CD4-positive, alpha-beta memory T cell (primary cell): ENCODE data around the gene IL19. TPM values are rescaled to one million over a fixed set of nuclear protein-coding genes. Genes with fewer than 3 reads are reported as not detected.

Source experiments
- CTCF ChIA-PET: fragments of 350-600 bp; sonication (Branson Sonifier 250); formaldehyde crosslinking; loops from one replicate; lab custom pipeline; 2021; ENCODE audit warnings: inconsistent platforms; ENCODE audit not compliant: partially characterized antibody; lab: Charles Lee
- POLR2A ChIA-PET: fragments of 350-600 bp; sonication (Branson Sonifier 250); formaldehyde crosslinking; loops from one replicate; lab custom pipeline; 2021; ENCODE audit not compliant: partially characterized antibody; lab: Charles Lee
- DNase-seq, 5 donors: peaks; one replicate each; pipeline versions ENCODE4 v3.0.0 to v3.0.0-alpha.2; 2020 to 2022; ENCODE audit warnings: mixed read lengths in 1 of 5
- H3K27ac ChIP-seq: one replicate; pipeline ENCODE4 v1.7.0; 2013; ENCODE audit warnings: low read depth, low read length
- H3K27me3 ChIP-seq: 2 replicates; pipeline ENCODE4 v1.7.0; 2013; ENCODE audit warnings: mild to moderate bottlenecking, low read length, moderate library complexity; ENCODE audit not compliant: insufficient read depth
- H3K36me3 ChIP-seq: 2 replicates; pipeline ENCODE4 v1.7.0; 2013; ENCODE audit warnings: mild to moderate bottlenecking, low read length, moderate library complexity; ENCODE audit not compliant: insufficient read depth
- H3K4me1 ChIP-seq: 2 replicates; pipeline ENCODE4 v1.7.0; 2013; ENCODE audit warnings: mild to moderate bottlenecking, low read length, moderate library complexity; ENCODE audit not compliant: insufficient read depth
- H3K4me3 ChIP-seq, 2 donors: one replicate each; pipeline ENCODE4 v1.7.0; 2013; ENCODE audit warnings: low read length in 2 of 2, mild to moderate bottlenecking in 1 of 2
- H3K9me3 ChIP-seq, 2 donors: one replicate each; pipeline ENCODE4 v1.7.0; 2013; ENCODE audit warnings: low read length in 2 of 2, control low read depth in 1 of 2; ENCODE audit not compliant: control insufficient read depth in 1 of 2
- H3K27ac Mint-ChIP-seq, 7 donors: one replicate each; pipeline ENCODE4 v1.8.0; 2020 to 2021; ENCODE audit warnings: mixed read lengths in 7 of 7, mild to moderate bottlenecking in 6 of 7, inconsistent platforms in 3 of 7, moderate library complexity in 3 of 7
- H3K27me3 Mint-ChIP-seq, 2 donors: one replicate each; pipeline ENCODE4 v1.8.0; 2020 to 2021; ENCODE audit warnings: mixed read lengths in 2 of 2
- H3K36me3 Mint-ChIP-seq, 2 donors: one replicate each; pipeline ENCODE4 v1.8.0; 2020 to 2021; ENCODE audit warnings: mixed read lengths in 2 of 2, inconsistent platforms in 1 of 2, mild to moderate bottlenecking in 1 of 2
- H3K4me1 Mint-ChIP-seq, 4 donors: one replicate each; pipeline ENCODE4 v1.8.0; 2020 to 2021; ENCODE audit warnings: mixed read lengths in 4 of 4, mild to moderate bottlenecking in 1 of 4
- H3K4me3 Mint-ChIP-seq, 8 donors: one replicate each; pipeline ENCODE4 v1.8.0; 2020 to 2021; ENCODE audit warnings: mixed read lengths in 8 of 8, mild to moderate bottlenecking in 7 of 8, moderate library complexity in 6 of 8, inconsistent platforms in 3 of 8
- H3K9me3 Mint-ChIP-seq, 8 donors: one replicate each; pipeline ENCODE4 v1.8.0; 2020 to 2021; ENCODE audit warnings: mixed read lengths in 8 of 8, mild to moderate bottlenecking in 5 of 8, inconsistent platforms in 3 of 8, moderate library complexity in 1 of 8
- intact Hi-C: fragments of 100-400 bp; cut with micrococcal nuclease; formaldehyde crosslinking; loops from one replicate; pipeline ENCODE4 v1.15.1; 2023
- polyA plus RNA-seq, 2 donors: library from polyadenylated mRNA; unstranded; fragments of 300-500 nt; fragmentation: Illumina TruSeq; gene quantifications; one replicate each; pipeline ENCODE4 v1.2.3, GENCODE V29; 2021
- total RNA-seq, 2 experiments: library from RNA; stranded (reverse); gene quantifications; one replicate each; pipeline ENCODE4 v1.2.3, GENCODE V29; 2021

The IL19 gene
- total and polyA plus RNA-seq, 4 experiments from 2014 or later = not detected

- no peaks in the 10 kb centered on the region for H3K27me3 Mint-ChIP-seq
- H3K4me1 Mint-ChIP-seq = peaks cover 34 to 43% (median 38%) of the 10 kb centered on the region in 4 donors
- ChIA-PET CTCF (interaction anchor here (0.9 to 9.1 kb wide), 10 partner anchors 10 to 273 kb away, joined by 3 to 351 read pairs (median 8); partner anchors contain the start of genes IL10 and IL19), POLR2A (interaction anchor here (6.9 kb wide), 1 partner anchor 73 kb away, joined by 158 read pairs; no protein-coding TSS in a partner anchor)
- H3K36me3 ChIP-seq = peaks cover 37% of the 10 kb centered on the region
- H3K36me3 Mint-ChIP-seq = peaks cover 34 to 58% of the 10 kb centered on the region in 2 donors
- no peaks in the 10 kb centered on the region for H3K9me3 Mint-ChIP-seq
- no peak overlapping the region for H3K27ac ChIP-seq
- H3K9me3 ChIP-seq = no peaks in the 10 kb centered on the region
- H3K27ac Mint-ChIP-seq = peak overlapping the region in 5 of 7 donors; percentile 11 to 94 (median 80)
- intact Hi-C loops = no loop called here
- H3K4me3 Mint-ChIP-seq = no peak overlapping the region
- peaks cover 40% of the 10 kb centered on the region for H3K4me1 ChIP-seq
- no peak for DNase-seq
- H3K4me3 ChIP-seq = no peak overlapping the region
- H3K27me3 ChIP-seq = no peaks in the 10 kb centered on the region
Measured at GRCh38 chr1:206732992-206733391, 37.6 kb upstream of the IL19 start.

- H3K27me3 Mint-ChIP-seq = no peaks in the 10 kb centered on the region
- no peaks in the 10 kb centered on the region for H3K27me3 ChIP-seq
- intact Hi-C loops = loop anchor here (1.0 to 2.0 kb wide), 5 partner anchors 74 to 248 kb away; partner anchors contain the start of gene IL20
- H3K4me3 ChIP-seq = no peak overlapping the region
- ChIA-PET CTCF (interaction anchor here (0.7 to 9.1 kb wide), 65 partner anchors 9 to 271 kb away, joined by 3 to 351 read pairs (median 6); partner anchors contain the start of genes FCMR, IL10, IL19 and IL20), POLR2A (interaction anchor here (0.6 to 6.9 kb wide), 22 partner anchors 8 to 271 kb away, joined by 3 to 158 read pairs (median 6); partner anchors contain the start of genes FCMR, IL10 and IL19)
- peaks cover 28 to 50% of the 10 kb centered on the region in 2 donors for H3K36me3 Mint-ChIP-seq
- H3K27ac ChIP-seq = peak overlapping the region; percentile 53
- peaks cover 56% of the 10 kb centered on the region for H3K4me1 ChIP-seq
- peak overlapping the region; percentile 92 to 97 (median 94) for H3K27ac Mint-ChIP-seq
- no peaks in the 10 kb centered on the region for H3K9me3 ChIP-seq
- H3K4me3 Mint-ChIP-seq = peak overlapping the region in 3 of 8 donors; percentile 23 to 76 (median 54)
- peaks cover 26% of the 10 kb centered on the region for H3K36me3 ChIP-seq
- peak; percentile 64 to 82 (median 71) for DNase-seq
- H3K4me1 Mint-ChIP-seq = peaks cover 47 to 56% (median 52%) of the 10 kb centered on the region in 4 donors
- H3K9me3 Mint-ChIP-seq = no peaks in the 10 kb centered on the region
Measured at GRCh38 chr1:206734499-206735142, 36.0 kb upstream of the IL19 start.

- Histone ChIP-seq H3K36me3 (peaks cover 16% of the 10 kb centered on the region), H3K27ac (peak overlapping the region; percentile 53), H3K9me3 (no peaks in the 10 kb centered on the region), H3K4me3 (no peak overlapping the region), H3K27me3 (no peaks in the 10 kb centered on the region), H3K4me1 (peaks cover 66% of the 10 kb centered on the region)
- no peaks in the 10 kb centered on the region for H3K9me3 Mint-ChIP-seq
- intact Hi-C loops = loop anchor here (2.0 kb wide), 1 partner anchor 129 kb away; the partner anchor contains the start of gene IL20
- peaks cover 51 to 63% (median 58%) of the 10 kb centered on the region in 4 donors for H3K4me1 Mint-ChIP-seq
- peak overlapping the region in 2 of 8 donors; percentile 54 to 76 for H3K4me3 Mint-ChIP-seq
- POLR2A ChIA-PET = interaction anchor here (0.6 to 6.9 kb wide), 20 partner anchors 8 to 586 kb away, joined by 3 to 158 read pairs (median 7); partner anchors contain the start of genes CD55, DYRK3, FCMR and IL10
- no peak for DNase-seq
- CTCF ChIA-PET = interaction anchor here (1.0 to 9.1 kb wide), 41 partner anchors 9 to 246 kb away, joined by 3 to 351 read pairs (median 8); partner anchors contain the start of genes FCMR, IL10, IL19 and IL20
- H3K27me3 Mint-ChIP-seq = no peaks in the 10 kb centered on the region
- peaks cover 21 to 40% of the 10 kb centered on the region in 2 donors for H3K36me3 Mint-ChIP-seq
- H3K27ac Mint-ChIP-seq = peak overlapping the region; percentile 92 to 97 (median 94)
Measured at GRCh38 chr1:206735553-206736031, 35.0 kb upstream of the IL19 start.

GRCh38 chr1:206736878-206737728 lies 33.5 kb upstream of the IL19 start:
- Histone ChIP-seq H3K4me3 (peak overlapping the region in 1 of 2 donors; percentile 10), H3K36me3 (peaks cover 10% of the 10 kb centered on the region), H3K27me3 (no peaks in the 10 kb centered on the region), H3K9me3 (no peaks in the 10 kb centered on the region), H3K4me1 (peaks cover 67% of the 10 kb centered on the region), H3K27ac (peak overlapping the region; percentile 53)
- H3K9me3 Mint-ChIP-seq = no peaks in the 10 kb centered on the region
- CTCF ChIA-PET = interaction anchor here (0.8 to 9.1 kb wide), 19 partner anchors 10 to 245 kb away, joined by 3 to 351 read pairs (median 20); partner anchors contain the start of genes IL10 and IL19
- no peaks in the 10 kb centered on the region for H3K27me3 Mint-ChIP-seq
- peak overlapping the region; percentile 92 to 97 (median 94) for H3K27ac Mint-ChIP-seq
- H3K36me3 Mint-ChIP-seq = peaks cover 21 to 26% of the 10 kb centered on the region in 2 donors
- peak overlapping the region in 7 of 8 donors; percentile 3 to 77 (median 57) for H3K4me3 Mint-ChIP-seq
- peak; percentile 76 to 90 (median 80) for DNase-seq
- POLR2A ChIA-PET = interaction anchor here (0.5 to 6.9 kb wide), 15 partner anchors 8 to 185 kb away, joined by 3 to 158 read pairs (median 5); partner anchors contain the start of genes DYRK3, FCMR, IL10 and IL19
- intact Hi-C loops = loop anchor here (1.0 kb wide), 2 partner anchors 20 to 66 kb away; no protein-coding TSS in a partner anchor
- peaks cover 51 to 74% (median 66%) of the 10 kb centered on the region in 4 donors for H3K4me1 Mint-ChIP-seq

DNA sequence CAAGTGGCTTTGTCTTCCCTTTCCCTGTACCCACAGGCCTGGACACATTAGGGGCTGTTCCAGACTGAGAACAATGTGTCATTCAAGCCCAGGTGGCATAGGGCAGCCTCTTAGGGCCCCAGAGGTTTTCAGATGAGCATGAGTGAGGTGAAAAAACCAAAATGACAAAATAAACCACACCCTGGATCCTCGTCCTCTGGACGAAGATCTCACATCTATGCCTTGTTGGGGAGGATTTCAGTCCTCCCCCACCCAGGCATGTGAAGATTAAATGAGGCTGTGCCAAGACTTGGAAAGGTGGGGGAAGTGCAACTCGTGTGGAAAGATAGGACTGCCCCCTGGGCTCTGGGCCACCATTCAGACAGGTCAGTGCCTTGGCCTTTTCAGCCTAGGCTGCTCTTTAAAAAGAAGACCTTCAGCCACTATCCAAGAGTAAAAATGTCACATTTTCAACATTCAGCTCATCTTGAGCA lies 32.8 kb upstream of the IL19 start:
- ChIA-PET POLR2A (interaction anchor here (1.4 to 6.9 kb wide), 4 partner anchors 21 to 174 kb away, joined by 7 to 158 read pairs (median 36); partner anchors contain the start of genes IL10 and IL19), CTCF (interaction anchor here (0.8 to 9.1 kb wide), 10 partner anchors 11 to 244 kb away, joined by 3 to 351 read pairs (median 17); no protein-coding TSS in a partner anchor)
- Mint-ChIP-seq H3K27me3 (no peaks in the 10 kb centered on the region), H3K4me1 (peaks cover 51 to 81% (median 65%) of the 10 kb centered on the region in 4 donors), H3K27ac (peak overlapping the region; percentile 92 to 97 (median 94)), H3K4me3 (peak overlapping the region in 6 of 8 donors; percentile 9 to 77 (median 58)), H3K9me3 (no peaks in the 10 kb centered on the region), H3K36me3 (peaks cover 15 to 19% of the 10 kb centered on the region in 2 donors)
- peak overlapping the region in 1 of 2 donors; percentile 10 for H3K4me3 ChIP-seq
- peak in 3 of 5 donors; percentile 20 to 85 (median 23) for DNase-seq
- H3K4me1 ChIP-seq = peaks cover 67% of the 10 kb centered on the region
- intact Hi-C loops = loop anchor here (1.0 to 2.0 kb wide), 3 partner anchors 20 to 66 kb away; no protein-coding TSS in a partner anchor
- no peaks in the 10 kb centered on the region for H3K9me3 ChIP-seq
- no peaks in the 10 kb centered on the region for H3K27me3 ChIP-seq
- peak overlapping the region; percentile 53 for H3K27ac ChIP-seq
- H3K36me3 ChIP-seq = peaks cover 5% of the 10 kb centered on the region
